Hepatic stellate cell (primary cell): ENCODE data around the gene SLBP.
A peak's percentile ranks its signal among the peaks of the same experiment; 100 is the strongest.
"Not testable (repeated sequence)": the region's sequence is repeated elsewhere in the genome, so short reads cannot be mapped to it uniquely, and the experiment has no call there.

ENCODE experiments used
- DNase-seq: peaks from one replicate; pipeline ENCODE4 v3.0.0; 2011; ENCODE audit warnings: low spot score

Gene SLBP

GRCh38 chr4:1708581-1708980, 3.5 kb downstream of the SLBP start:
- DNase-seq = no peak

GRCh38 chr4:1706358-1706757, 5.8 kb downstream of the SLBP start:
- DNase-seq = no peak

GRCh38 chr4:1705732-1706131, 6.4 kb downstream of the SLBP start:
- DNase-seq = no peak

- DNase-seq = no peak
These were observed 8.3 kb downstream of the SLBP start for GRCh38 chr4:1703867-1704266.

- not testable (repeated sequence) for DNase-seq
These were observed 10.4 kb downstream of the SLBP start for GRCh38 chr4:1701671-1702070.

DNA sequence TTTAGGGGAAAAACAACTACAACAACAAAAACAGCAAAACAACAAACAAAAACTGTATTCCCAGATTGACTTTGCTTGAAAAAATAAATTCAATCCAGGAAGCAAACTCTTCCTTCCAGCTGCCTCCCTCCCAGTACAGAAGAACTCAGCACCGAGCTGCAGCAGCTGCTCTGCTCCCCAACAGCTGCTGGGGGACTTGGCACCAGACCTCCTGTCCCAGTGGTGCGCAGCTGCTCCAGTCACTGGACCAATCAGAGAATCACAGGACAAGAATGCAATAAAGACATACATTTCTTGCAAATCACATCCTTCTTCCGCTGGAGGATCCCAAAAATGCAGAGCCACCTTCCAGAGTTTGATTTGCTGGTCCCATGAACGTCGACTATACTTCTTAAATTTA, 16.2 kb downstream of the SLBP start:
- DNase-seq = no peak

GRCh38 chr4:1693131-1693896, 18.8 kb downstream of the SLBP start:
- DNase-seq = peak; percentile 60

- DNase-seq = no peak
These were observed 20.3 kb downstream of the SLBP start for GRCh38 chr4:1691737-1692373.

- no peak for DNase-seq
These were observed 21.4 kb downstream of the SLBP start for GRCh38 chr4:1690698-1691097.

- no peak for DNase-seq
These were observed 25.6 kb downstream of the SLBP start for GRCh38 chr4:1686440-1687036.

DNA sequence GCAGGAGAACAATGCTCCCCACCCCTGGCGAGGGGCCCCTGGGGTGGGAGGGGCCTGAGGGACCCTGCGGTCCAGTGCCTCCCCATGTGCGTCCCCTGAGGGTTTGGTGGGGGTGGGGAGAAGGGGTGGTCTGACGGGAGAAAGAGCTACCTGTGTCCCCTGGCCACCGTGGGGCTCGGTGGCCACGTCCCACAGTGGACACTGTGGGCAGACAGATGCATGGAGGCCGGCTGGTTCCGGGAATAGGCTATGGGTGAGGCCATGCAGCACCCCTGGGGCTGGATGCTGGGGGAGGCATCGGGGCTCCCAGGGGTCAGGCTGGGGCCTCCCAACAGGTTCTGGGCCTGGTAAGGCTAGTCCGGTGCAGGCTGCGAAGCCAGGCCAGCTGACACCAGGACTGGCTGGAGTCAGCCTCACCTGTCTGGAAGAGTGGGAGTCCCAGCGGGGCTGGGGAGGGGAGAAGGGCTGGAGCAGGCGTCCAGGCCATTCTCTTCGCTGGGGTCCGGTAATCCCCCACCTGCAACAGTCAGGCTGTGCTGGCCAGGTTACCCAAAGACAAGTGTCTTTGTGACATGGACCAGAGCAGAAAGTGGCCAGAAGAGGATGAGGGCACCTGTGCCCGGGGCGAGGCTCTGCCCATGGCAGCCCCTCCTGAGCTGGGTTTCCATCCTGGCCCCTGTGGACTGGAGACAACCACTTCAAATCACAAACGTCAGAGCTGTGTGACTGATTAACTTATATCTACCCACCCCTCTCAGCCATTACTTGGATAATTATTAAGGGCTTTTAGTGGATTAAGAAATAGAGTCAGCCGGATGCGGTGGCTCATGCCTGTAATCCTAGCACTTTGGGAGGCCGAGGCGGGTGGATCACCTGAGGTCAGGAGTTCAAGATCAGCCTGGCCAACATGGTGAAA, 26.6 kb downstream of the SLBP start:
- DNase-seq = no peak

- no peak for DNase-seq
These were observed 27.4 kb downstream of the SLBP start for GRCh38 chr4:1684506-1685234.

DNA sequence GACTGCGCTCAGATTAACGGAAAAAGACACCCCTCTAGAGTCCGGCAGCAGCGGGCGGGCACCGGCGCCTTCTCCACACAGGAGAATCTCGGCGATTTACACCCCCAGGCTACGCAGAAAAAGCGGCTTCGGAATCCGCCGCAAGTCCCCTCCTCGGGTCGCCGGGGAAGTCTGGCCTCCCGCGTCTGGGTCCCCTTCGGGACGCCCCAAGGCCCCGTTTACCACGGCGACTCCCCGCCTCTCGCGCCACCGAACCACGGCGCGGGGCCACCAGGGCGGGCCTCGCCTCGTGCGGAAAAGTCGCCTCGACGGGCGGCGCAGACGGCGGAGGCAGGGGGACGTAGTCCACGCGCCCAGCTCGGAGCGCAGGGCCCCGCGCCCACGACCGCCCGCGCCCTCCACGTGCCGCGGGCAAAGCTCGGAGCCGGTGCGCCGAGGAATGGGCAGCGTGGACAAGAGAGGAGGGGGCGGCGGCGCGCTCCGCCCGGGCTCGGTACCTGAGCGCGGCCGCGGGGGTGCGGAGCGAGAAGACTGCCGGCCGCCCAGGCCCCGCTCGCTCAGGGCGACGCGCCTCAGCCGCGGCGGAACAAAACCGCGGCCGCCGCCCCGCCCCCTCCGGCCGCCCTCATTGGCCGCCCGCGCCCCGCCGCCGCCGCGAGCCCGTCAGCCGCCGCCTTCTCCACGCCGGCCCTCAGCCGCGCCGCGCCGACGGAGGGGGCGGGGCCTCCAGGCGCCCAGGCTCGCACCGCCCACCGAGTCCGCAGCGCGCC, 28.2 kb downstream of the SLBP start, which contains the start of gene FAM53A:
Gene FAM53A, minus strand, starts transcription at position 578 of the 770 bp plus-strand sequence. CDS start 15,572 bp downstream, outside the sequence.
- peak; percentile 84 for DNase-seq

DNA sequence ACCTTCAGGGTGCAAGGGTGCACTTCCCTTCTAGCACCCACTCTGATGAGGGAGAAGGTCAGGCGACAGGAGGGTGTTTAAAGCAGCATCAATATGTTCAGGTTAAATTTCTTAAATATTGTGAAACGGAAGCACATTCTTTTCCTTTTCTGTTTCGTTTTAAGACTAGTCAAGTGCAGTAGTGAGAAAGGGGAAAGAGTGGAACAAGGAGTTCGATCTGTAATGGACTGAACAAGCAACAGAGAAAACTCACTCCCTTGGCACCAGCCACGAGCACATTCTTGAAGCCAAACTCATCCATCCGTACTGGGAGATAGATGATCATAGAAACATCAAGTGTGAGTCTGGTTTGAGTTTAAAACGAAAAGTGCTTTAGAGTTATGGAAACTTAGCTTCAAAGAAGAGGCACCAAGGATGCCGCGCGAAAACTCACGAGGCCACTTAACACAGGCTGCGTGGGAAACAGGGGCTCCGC, 28.8 kb downstream of the SLBP start:
- peak; percentile 81 for DNase-seq

DNA sequence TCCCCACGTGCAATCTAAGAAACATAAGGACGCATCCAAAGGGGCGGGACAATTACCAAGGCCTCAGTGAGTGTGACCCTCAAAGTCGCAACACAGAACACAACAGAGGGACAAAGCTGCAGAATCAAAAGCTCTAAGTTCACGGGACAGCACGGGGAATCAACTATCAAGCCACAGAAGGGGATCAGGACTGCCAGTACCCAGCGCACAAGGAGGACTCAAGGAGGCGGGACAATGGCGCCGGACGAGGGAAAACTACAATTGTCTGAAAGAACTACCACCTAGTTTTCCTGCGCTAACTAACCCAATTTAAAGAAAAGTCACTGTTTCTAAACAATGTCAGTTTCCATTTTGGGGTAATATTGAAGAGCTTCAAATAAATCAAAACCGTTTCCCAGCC, 29.3 kb downstream of the SLBP start:
- no peak for DNase-seq

- no peak for DNase-seq
These were observed 33.9 kb downstream of the SLBP start for GRCh38 chr4:1678244-1678643.

GRCh38 chr4:1676605-1677525, 35.3 kb downstream of the SLBP start:
- no peak for DNase-seq

GRCh38 chr4:1675802-1676137, 36.3 kb downstream of the SLBP start:
- no peak for DNase-seq

- no peak for DNase-seq
These were observed 36.9 kb downstream of the SLBP start for GRCh38 chr4:1675136-1675801.
